GM12878 (cell line): Measurements from ENCODE around the gene CHAD. TPM values are rescaled to one million over a fixed set of nuclear protein-coding genes. Genes with fewer than 3 reads are reported as not detected.

Source experiments
- BACH1 ChIP-seq: fragments of 450-650 bp; IDR thresholded peaks from 2 replicates; pipeline ENCODE4 v1.6.1; 2017; ENCODE audit warnings: mild to moderate bottlenecking, borderline replicate concordance
- CHD4 ChIP-seq: fragments of 200-600 bp; sonication (generic); IDR thresholded peaks from 2 replicates; pipeline ENCODE4 v1.6.1; 2016; ENCODE audit warnings: mild to moderate bottlenecking
- DPF2 ChIP-seq: fragments of 450-650 bp; IDR thresholded peaks from 2 replicates; pipeline ENCODE4 v1.6.1; 2017; ENCODE audit warnings: mild to moderate bottlenecking
- EZH2 ChIP-seq: IDR thresholded peaks from 2 replicates; pipeline ENCODE4 v1.6.1; 2012; ENCODE audit warnings: low read depth, mild to moderate bottlenecking, control low read depth, inconsistent platforms, low read length, borderline replicate concordance; ENCODE audit not compliant: control insufficient read depth
- FOS ChIP-seq: IDR thresholded peaks from 3 replicates; pipeline ENCODE4 v1.6.1; 2011; ENCODE audit warnings: borderline replicate concordance; ENCODE audit not compliant: insufficient read length; ENCODE audit errors: extremely low read depth
- LARP7 ChIP-seq: fragments of 450-650 bp; IDR thresholded peaks from 2 replicates; pipeline ENCODE4 v1.6.1; 2017; ENCODE audit warnings: mild to moderate bottlenecking
- MEF2B ChIP-seq: fragments of 450-650 bp; IDR thresholded peaks from 2 replicates; pipeline ENCODE4 v1.6.1; 2018; ENCODE audit warnings: mild to moderate bottlenecking, moderate library complexity; ENCODE audit not compliant: partially characterized antibody, poor library complexity, severe bottlenecking
- MYC ChIP-seq: IDR thresholded peaks from 2 replicates; pipeline ENCODE4 v1.6.1; 2011; ENCODE audit warnings: mild to moderate bottlenecking, low read length, moderate library complexity, inconsistent platforms; ENCODE audit not compliant: insufficient read depth, insufficient replicate concordance, insufficient read length, severe bottlenecking
- POLR2AphosphoS5 ChIP-seq: IDR thresholded peaks from 2 replicates; pipeline ENCODE4 v1.6.1; 2011; ENCODE audit warnings: mild to moderate bottlenecking, low read length, inconsistent platforms
- RAD51 ChIP-seq: fragments of 450-650 bp; IDR thresholded peaks from 2 replicates; pipeline ENCODE4 v1.6.1; 2016; ENCODE audit warnings: moderate library complexity, mild to moderate bottlenecking, inconsistent platforms
- TARDBP ChIP-seq: IDR thresholded peaks from 2 replicates; pipeline ENCODE4 v1.6.1; 2016; ENCODE audit warnings: borderline replicate concordance
- ZNF384 ChIP-seq: IDR thresholded peaks from 2 replicates; pipeline ENCODE4 v1.6.1; 2012; ENCODE audit warnings: low read depth, mild to moderate bottlenecking, low read length, improper control_type of control experiment, borderline replicate concordance
- polyA plus RNA-seq, 11 experiments: library from polyadenylated mRNA; depleted of rRNA in 4 of 11; unstranded in 6 of 11; stranded (reverse) in 5 of 11; fragments of >200 nt; fragmentation: Nextera tagmentation in 4 of 11; fragmentation: Illumina TruSeq in 1 of 11; extraction: Ambion mirVana in 4 of 11; extraction: Trizol in 1 of 11; gene quantifications; 1 replicate in 1 of 11; 2 replicates in 10 of 11; pipeline versions ENCODE4 v1.2.1 to v1.2.3, GENCODE V29; 2011 to 2016; ENCODE audit warnings: inconsistent platforms in 2 of 11, missing spikeins in 2 of 11, low read depth in 1 of 11
- total RNA-seq, 4 experiments: library from RNA; depleted of rRNA in 3 of 4; stranded (reverse); fragments of >200 nt in 3 of 4; fragmentation: Illumina TruSeq in 1 of 4; extraction: Trizol in 1 of 4; gene quantifications; 2 replicates each; pipeline versions ENCODE4 v1.2.1 to v1.2.3, GENCODE V29; 2013 to 2021
- TF ChIP-seq, protein P1 (sequence below): IDR thresholded peaks from 2 replicates; pipeline ENCODE4 v1.6.1; 2012; ENCODE audit warnings: low read depth, low read length, improper control_type of control experiment
- TF ChIP-seq, protein P2 (sequence below): fragments of 450-650 bp; IDR thresholded peaks from 2 replicates; pipeline ENCODE4 v1.6.1; 2017; ENCODE audit warnings: mild to moderate bottlenecking, moderate library complexity
- TF ChIP-seq, protein P3 (sequence below): fragments of 450-650 bp; IDR thresholded peaks from 2 replicates; pipeline ENCODE4 v1.6.1; 2017; ENCODE audit warnings: mild to moderate bottlenecking
- TF ChIP-seq, protein P4 (sequence below): fragments of 150-350 bp; IDR thresholded peaks from 2 replicates; pipeline ENCODE4 v1.6.1; 2014; ENCODE audit warnings: mild to moderate bottlenecking, low read depth, low read length
- TF ChIP-seq, protein P5 (sequence below): IDR thresholded peaks from 2 replicates; pipeline ENCODE4 v1.6.1; 2011; ENCODE audit warnings: low read depth, mild to moderate bottlenecking, low read length, moderate library complexity, borderline replicate concordance; ENCODE audit errors: extremely low read depth
- TF ChIP-seq, protein P6 (sequence below): IDR thresholded peaks from 2 replicates; pipeline ENCODE4 v1.6.1; 2011; ENCODE audit warnings: borderline replicate concordance, low read depth, mild to moderate bottlenecking, moderate library complexity, low read length; ENCODE audit not compliant: insufficient read depth, poor library complexity, severe bottlenecking

Gene CHAD
- total and polyA plus RNA-seq, 10 of the 15 experiments (the other 5 are each of a cell fraction or from before 2014, with no cell fraction given), result 0.06 TPM; not detected in 9

DNA sequence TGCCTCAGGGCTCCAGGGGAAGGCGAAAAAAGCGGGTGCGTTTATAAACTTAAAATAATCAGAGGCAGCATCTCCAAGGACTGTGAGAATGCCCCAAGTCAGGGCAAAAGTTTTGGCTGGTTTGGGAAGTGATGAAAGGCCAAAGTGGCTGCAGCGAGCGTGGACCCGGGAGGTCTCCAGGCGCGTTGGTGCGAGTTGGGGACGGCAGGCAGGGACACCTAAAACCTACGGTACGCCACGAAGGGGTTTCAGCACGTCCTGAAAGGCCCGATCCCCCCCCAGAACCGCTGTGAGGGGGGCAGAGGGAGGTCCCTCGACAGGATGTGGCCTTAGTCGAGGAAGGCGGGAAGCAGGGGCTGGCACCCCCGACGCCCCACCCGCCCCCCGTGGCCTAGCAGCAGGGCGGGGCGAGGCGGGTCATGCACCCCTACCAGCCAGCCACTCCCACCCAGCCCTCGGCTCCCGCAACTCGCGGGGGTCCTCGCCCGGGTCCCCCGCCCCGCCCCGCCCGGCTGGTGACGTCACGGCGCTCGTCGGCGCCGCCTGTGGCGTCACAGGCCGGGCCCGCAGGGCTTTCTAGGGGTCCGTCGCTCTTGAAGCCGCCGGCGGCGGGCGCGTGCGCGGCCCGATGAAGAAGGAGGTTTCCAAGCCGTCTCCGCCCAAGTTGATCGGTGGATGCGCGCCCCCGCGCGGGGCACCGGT is 39.3 kb upstream of the CHAD start, which contains the start of gene MYCBPAP (continued):
- TF ChIP-seq, protein P1, sequence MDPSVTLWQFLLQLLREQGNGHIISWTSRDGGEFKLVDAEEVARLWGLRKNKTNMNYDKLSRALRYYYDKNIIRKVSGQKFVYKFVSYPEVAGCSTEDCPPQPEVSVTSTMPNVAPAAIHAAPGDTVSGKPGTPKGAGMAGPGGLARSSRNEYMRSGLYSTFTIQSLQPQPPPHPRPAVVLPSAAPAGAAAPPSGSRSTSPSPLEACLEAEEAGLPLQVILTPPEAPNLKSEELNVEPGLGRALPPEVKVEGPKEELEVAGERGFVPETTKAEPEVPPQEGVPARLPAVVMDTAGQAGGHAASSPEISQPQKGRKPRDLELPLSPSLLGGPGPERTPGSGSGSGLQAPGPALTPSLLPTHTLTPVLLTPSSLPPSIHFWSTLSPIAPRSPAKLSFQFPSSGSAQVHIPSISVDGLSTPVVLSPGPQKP, result no peak
- TF ChIP-seq ZNF384 (no peak), EZH2 (no peak), LARP7 (no peak; the same call in 1 of the 2 replicates), POLR2AphosphoS5 (no peak), FOS (no peak), RAD51 (no peak), MYC (no peak), DPF2 (no peak), CHD4 (no peak), TARDBP (no peak), MEF2B (no peak), BACH1 (no peak)
- TF ChIP-seq, protein P2, sequence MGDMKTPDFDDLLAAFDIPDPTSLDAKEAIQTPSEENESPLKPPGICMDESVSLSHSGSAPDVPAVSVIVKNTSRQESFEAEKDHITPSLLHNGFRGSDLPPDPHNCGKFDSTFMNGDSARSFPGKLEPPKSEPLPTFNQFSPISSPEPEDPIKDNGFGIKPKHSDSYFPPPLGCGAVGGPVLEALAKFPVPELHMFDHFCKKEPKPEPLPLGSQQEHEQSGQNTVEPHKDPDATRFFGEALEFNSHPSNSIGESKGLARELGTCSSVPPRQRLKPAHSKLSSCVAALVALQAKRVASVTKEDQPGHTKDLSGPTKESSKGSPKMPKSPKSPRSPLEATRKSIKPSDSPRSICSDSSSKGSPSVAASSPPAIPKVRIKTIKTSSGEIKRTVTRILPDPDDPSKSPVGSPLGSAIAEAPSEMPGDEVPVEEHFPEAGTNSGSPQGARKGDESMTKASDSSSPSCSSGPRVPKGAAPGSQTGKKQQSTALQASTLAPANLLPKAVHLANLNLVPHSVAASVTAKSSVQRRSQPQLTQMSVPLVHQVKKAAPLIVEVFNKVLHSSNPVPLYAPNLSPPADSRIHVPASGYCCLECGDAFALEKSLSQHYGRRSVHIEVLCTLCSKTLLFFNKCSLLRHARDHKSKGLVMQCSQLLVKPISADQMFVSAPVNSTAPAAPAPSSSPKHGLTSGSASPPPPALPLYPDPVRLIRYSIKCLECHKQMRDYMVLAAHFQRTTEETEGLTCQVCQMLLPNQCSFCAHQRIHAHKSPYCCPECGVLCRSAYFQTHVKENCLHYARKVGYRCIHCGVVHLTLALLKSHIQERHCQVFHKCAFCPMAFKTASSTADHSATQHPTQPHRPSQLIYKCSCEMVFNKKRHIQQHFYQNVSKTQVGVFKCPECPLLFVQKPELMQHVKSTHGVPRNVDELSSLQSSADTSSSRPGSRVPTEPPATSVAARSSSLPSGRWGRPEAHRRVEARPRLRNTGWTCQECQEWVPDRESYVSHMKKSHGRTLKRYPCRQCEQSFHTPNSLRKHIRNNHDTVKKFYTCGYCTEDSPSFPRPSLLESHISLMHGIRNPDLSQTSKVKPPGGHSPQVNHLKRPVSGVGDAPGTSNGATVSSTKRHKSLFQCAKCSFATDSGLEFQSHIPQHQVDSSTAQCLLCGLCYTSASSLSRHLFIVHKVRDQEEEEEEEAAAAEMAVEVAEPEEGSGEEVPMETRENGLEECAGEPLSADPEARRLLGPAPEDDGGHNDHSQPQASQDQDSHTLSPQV, result no peak
- TF ChIP-seq, protein P3, sequence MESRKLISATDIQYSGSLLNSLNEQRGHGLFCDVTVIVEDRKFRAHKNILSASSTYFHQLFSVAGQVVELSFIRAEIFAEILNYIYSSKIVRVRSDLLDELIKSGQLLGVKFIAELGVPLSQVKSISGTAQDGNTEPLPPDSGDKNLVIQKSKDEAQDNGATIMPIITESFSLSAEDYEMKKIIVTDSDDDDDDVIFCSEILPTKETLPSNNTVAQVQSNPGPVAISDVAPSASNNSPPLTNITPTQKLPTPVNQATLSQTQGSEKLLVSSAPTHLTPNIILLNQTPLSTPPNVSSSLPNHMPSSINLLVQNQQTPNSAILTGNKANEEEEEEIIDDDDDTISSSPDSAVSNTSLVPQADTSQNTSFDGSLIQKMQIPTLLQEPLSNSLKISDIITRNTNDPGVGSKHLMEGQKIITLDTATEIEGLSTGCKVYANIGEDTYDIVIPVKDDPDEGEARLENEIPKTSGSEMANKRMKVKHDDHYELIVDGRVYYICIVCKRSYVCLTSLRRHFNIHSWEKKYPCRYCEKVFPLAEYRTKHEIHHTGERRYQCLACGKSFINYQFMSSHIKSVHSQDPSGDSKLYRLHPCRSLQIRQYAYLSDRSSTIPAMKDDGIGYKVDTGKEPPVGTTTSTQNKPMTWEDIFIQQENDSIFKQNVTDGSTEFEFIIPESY, result no peak
- TF ChIP-seq, protein P4, sequence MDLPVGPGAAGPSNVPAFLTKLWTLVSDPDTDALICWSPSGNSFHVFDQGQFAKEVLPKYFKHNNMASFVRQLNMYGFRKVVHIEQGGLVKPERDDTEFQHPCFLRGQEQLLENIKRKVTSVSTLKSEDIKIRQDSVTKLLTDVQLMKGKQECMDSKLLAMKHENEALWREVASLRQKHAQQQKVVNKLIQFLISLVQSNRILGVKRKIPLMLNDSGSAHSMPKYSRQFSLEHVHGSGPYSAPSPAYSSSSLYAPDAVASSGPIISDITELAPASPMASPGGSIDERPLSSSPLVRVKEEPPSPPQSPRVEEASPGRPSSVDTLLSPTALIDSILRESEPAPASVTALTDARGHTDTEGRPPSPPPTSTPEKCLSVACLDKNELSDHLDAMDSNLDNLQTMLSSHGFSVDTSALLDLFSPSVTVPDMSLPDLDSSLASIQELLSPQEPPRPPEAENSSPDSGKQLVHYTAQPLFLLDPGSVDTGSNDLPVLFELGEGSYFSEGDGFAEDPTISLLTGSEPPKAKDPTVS, result no peak
- TF ChIP-seq, protein P5, sequence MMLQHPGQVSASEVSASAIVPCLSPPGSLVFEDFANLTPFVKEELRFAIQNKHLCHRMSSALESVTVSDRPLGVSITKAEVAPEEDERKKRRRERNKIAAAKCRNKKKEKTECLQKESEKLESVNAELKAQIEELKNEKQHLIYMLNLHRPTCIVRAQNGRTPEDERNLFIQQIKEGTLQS, result 0 out of 2 replicates have a peak, but pooled peaks have one; percentile 2
- TF ChIP-seq, protein P6, sequence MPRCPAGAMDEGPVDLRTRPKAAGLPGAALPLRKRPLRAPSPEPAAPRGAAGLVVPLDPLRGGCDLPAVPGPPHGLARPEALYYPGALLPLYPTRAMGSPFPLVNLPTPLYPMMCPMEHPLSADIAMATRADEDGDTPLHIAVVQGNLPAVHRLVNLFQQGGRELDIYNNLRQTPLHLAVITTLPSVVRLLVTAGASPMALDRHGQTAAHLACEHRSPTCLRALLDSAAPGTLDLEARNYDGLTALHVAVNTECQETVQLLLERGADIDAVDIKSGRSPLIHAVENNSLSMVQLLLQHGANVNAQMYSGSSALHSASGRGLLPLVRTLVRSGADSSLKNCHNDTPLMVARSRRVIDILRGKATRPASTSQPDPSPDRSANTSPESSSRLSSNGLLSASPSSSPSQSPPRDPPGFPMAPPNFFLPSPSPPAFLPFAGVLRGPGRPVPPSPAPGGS, result no peak
